A673 (cell line): ENCODE measurements around the gene ARRDC2. TPM values are rescaled to one million over a fixed set of nuclear protein-coding genes. Genes with fewer than 3 reads are reported as not detected.

ENCODE experiments used
- BruUV-seq: library from RNA; stranded (reverse); fragments of 400-500 nt; replicated peaks from 2 replicates; lab custom pipeline; 2021; lab: Mats Ljungman, UMichigan
- CTCF ChIA-PET: fragments of 300-600 bp; sonication (Branson Sonifier 250); formaldehyde crosslinking; loops from one replicate; lab custom pipeline; 2022; ENCODE audit warnings: antibody characterized with exemption; lab: Charles Lee
- POLR2A ChIA-PET: fragments of 300-600 bp; sonication (Branson Sonifier 250); formaldehyde crosslinking; loops from one replicate; lab custom pipeline; 2022; ENCODE audit warnings: antibody characterized with exemption; ENCODE audit not compliant: low non-redundant PET; lab: Charles Lee
- DNase-seq: peaks from one replicate; pipeline ENCODE4 v3.0.0-alpha.2; 2015; ENCODE audit warnings: low spot score
- H3K27ac ChIP-seq: fragments of 200-600 bp; sonication (generic); 2 replicates; pipeline ENCODE4 v1.5.1; 2016; ENCODE audit warnings: mixed run types, low read depth, mild to moderate bottlenecking, mixed read lengths, antibody characterized with exemption, low read length; ENCODE audit not compliant: poor library complexity, severe bottlenecking
- H3K27me3 ChIP-seq: fragments of 200-600 bp; sonication (generic); replicated peaks from 2 replicates; pipeline ENCODE4 v1.6.1; 2017; ENCODE audit warnings: mixed run types, low read depth, mild to moderate bottlenecking, mixed read lengths, antibody characterized with exemption, low read length; ENCODE audit not compliant: insufficient read depth, poor library complexity
- H3K36me3 ChIP-seq: fragments of 200-600 bp; sonication (generic); 2 replicates; pipeline ENCODE4 v1.6.1; 2016; ENCODE audit warnings: mixed run types, mild to moderate bottlenecking, mixed read lengths, antibody characterized with exemption, low read length; ENCODE audit not compliant: insufficient read depth, poor library complexity, severe bottlenecking
- H3K4me1 ChIP-seq: fragments of 200-600 bp; sonication (generic); 2 replicates; pipeline ENCODE4 v1.6.1; 2017; ENCODE audit warnings: mixed run types, mild to moderate bottlenecking, mixed read lengths, antibody characterized with exemption, low read length; ENCODE audit not compliant: insufficient read depth, poor library complexity, severe bottlenecking
- H3K4me3 ChIP-seq: fragments of 200-600 bp; sonication (generic); 2 replicates; pipeline ENCODE4 v1.5.1; 2016; ENCODE audit warnings: low read depth, mixed run types, mild to moderate bottlenecking, mixed read lengths, low read length; ENCODE audit not compliant: poor library complexity, severe bottlenecking
- H3K9me3 ChIP-seq: fragments of 200-600 bp; sonication (generic); 2 replicates; pipeline ENCODE4 v1.6.1; 2016; ENCODE audit warnings: mixed run types, low read depth, mild to moderate bottlenecking, mixed read lengths, antibody characterized with exemption, low read length; ENCODE audit not compliant: poor library complexity, severe bottlenecking
- EZH2 ChIP-seq: fragments of 200-600 bp; sonication (generic); IDR thresholded peaks from 2 replicates; pipeline ENCODE4 v1.6.1; 2017; ENCODE audit warnings: borderline replicate concordance, low read depth, mild to moderate bottlenecking, mixed read lengths, antibody characterized with exemption, low read length; ENCODE audit not compliant: poor library complexity, severe bottlenecking
- intact Hi-C: fragments of 100-400 bp; cut with micrococcal nuclease; formaldehyde crosslinking; loops from one replicate; pipeline ENCODE4 v1.10.0; 2022; ENCODE audit not compliant: unreplicated experiment
- total RNA-seq: library from RNA; stranded (reverse); gene quantifications from 2 replicates; pipeline ENCODE4 v1.2.3, GENCODE V29; 2021
- TF ChIP-seq, protein P1 (sequence below): fragments of 300-800, 200-600 bp; sonication (generic); conservative IDR thresholded peaks from 2 replicates; pipeline ENCODE4 v1.5.1; 2017; ENCODE audit warnings: low read depth, mild to moderate bottlenecking, antibody characterized with exemption, low read length, moderate library complexity, mixed read lengths

ARRDC2 gene
- total RNA-seq, 1 experiment from 2014 or later, result 11.7 TPM

DNA sequence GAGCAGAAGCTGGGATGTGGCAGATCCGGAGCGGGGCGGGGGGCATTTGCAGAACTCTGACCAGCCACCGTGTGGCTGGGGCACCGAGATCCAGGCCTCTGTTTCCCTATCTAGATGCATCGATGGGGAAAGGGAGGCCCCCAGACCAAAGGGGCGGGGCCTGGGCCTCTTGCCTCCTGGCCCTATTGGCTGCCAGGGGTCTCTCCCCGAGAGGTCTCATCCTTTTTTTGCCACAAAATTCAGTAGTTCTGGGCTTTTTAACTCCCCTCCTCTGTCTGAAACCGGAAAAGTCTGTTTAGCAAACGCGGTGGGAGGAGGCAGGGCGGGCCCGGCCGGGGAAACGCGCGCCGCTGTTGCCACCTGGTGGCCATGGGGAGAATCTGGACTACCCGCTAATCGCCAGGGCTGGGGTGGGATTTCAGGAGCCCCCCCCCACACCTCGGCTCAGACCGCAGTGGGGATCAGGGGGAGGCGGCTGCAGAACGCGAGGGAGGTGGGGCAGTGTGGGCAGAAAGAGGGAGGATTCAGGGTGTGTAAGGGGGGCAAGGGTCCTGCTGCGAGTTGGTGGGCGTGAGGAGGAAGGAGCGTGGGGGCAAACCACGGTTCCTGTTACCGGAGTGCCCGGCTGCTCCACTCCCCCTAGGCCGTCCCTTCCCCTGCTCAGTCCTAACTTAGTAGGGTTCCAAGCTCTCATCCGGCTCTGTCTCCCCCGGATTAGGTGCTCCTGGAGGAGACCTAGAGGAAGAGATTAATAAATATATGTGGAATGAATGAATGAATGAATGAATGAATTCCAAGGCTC is 50.4 kb downstream of the ARRDC2 start:
- Histone ChIP-seq H3K27me3 (no peaks in the 10 kb centered on the region), H3K9me3 (no peaks in the 10 kb centered on the region), H3K4me3 (peak overlapping the region; percentile 30), H3K4me1 (peaks cover 6% of the 10 kb centered on the region), H3K27ac (peak overlapping the region; percentile 20), H3K36me3 (no peaks in the 10 kb centered on the region)
- TF ChIP-seq, protein P1, sequence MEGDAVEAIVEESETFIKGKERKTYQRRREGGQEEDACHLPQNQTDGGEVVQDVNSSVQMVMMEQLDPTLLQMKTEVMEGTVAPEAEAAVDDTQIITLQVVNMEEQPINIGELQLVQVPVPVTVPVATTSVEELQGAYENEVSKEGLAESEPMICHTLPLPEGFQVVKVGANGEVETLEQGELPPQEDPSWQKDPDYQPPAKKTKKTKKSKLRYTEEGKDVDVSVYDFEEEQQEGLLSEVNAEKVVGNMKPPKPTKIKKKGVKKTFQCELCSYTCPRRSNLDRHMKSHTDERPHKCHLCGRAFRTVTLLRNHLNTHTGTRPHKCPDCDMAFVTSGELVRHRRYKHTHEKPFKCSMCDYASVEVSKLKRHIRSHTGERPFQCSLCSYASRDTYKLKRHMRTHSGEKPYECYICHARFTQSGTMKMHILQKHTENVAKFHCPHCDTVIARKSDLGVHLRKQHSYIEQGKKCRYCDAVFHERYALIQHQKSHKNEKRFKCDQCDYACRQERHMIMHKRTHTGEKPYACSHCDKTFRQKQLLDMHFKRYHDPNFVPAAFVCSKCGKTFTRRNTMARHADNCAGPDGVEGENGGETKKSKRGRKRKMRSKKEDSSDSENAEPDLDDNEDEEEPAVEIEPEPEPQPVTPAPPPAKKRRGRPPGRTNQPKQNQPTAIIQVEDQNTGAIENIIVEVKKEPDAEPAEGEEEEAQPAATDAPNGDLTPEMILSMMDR, result peak; percentile 95
- no peak for TF ChIP-seq EZH2
- intact Hi-C loops, result loop anchor here (1.0 to 2.0 kb wide), 3 partner anchors 51 to 126 kb away; partner anchors contain the start of gene CCDC124
- peak; percentile 88 for DNase-seq
- ChIA-PET POLR2A (interaction anchor here (0.5 kb wide), 1 partner anchor 39 kb away, joined by 4 read pairs; the partner anchor contains the start of gene MAST3), CTCF (interaction anchor here (0.6 to 1.1 kb wide), 3 partner anchors 27 to 106 kb away, joined by 3 to 7 read pairs (median 4); partner anchors contain the start of gene ARRDC2)
- BruUV-seq, result no TSS peak

DNA sequence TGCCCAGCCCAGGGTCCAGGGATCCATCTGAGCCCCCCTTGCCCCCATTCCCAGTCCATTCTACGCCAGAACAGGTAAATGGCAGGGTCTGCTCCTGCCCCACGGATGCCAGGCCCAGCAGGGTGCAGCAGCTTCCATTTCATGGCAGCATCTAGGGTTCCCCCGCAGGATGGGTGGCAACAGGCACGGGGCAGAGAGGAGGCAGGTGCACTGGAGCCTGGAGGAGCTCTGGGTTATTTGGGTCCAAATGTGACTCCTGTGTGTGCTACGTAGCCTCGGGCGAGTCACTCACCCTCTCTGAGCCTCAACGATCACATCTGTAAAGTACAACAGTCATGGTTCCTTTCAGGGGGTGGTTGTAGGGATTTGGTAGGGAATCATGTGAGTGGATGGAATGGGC is 51.3 kb downstream of the ARRDC2 start:
- ChIA-PET POLR2A (no interaction called here), CTCF (no interaction called here)
- no peaks in the 10 kb centered on the region for H3K36me3 ChIP-seq
- no peak overlapping the region for H3K27ac ChIP-seq
- no TSS peak for BruUV-seq
- intact Hi-C loops, result loop anchor here (2.0 kb wide), 1 partner anchor 126 kb away; the partner anchor contains the start of gene CCDC124
- peaks cover 6% of the 10 kb centered on the region for H3K4me1 ChIP-seq
- DNase-seq, result no peak
- no peaks in the 10 kb centered on the region for H3K27me3 ChIP-seq
- H3K9me3 ChIP-seq, result no peaks in the 10 kb centered on the region
- TF ChIP-seq, protein P1, result no peak
- TF ChIP-seq EZH2, result no peak
- H3K4me3 ChIP-seq, result no peak overlapping the region

DNA sequence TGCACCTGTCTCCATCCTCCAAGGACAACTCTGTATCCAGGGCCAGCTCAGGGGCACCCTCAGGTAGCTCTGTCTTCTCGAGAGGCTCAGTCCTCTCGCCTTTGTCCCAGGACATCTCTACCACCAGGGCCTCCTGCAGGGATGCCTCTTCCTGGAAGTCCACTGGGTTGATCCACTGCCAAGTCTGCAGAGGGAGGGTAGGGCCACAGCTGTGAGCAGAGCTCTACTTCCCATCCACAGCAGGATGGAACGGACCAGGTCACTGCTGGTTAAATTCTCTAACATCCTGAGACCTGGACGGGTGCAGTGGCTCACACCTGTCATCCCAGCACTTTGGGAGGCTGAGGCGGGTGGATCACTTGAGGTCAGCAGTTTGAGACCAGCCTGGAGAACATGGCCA is 51.9 kb downstream of the ARRDC2 start:
- DNase-seq, result no peak
- BruUV-seq, result no TSS peak
- ChIA-PET POLR2A (no interaction called here), CTCF (interaction anchor here (0.6 kb wide), 2 partner anchors 58 to 209 kb away, joined by 3 to 9 read pairs; no protein-coding TSS in a partner anchor)
- Histone ChIP-seq H3K27ac (no peak overlapping the region), H3K27me3 (no peaks in the 10 kb centered on the region), H3K4me3 (no peak overlapping the region), H3K9me3 (no peaks in the 10 kb centered on the region), H3K36me3 (no peaks in the 10 kb centered on the region), H3K4me1 (peaks cover 6% of the 10 kb centered on the region)
- intact Hi-C loops, result loop anchor here (2.0 kb wide), 1 partner anchor 127 kb away; the partner anchor contains the start of gene CCDC124
- TF ChIP-seq, protein P1, result no peak
- TF ChIP-seq EZH2, result no peak
